Measurements from ENCODE around the gene PTGER1.

DNA sequence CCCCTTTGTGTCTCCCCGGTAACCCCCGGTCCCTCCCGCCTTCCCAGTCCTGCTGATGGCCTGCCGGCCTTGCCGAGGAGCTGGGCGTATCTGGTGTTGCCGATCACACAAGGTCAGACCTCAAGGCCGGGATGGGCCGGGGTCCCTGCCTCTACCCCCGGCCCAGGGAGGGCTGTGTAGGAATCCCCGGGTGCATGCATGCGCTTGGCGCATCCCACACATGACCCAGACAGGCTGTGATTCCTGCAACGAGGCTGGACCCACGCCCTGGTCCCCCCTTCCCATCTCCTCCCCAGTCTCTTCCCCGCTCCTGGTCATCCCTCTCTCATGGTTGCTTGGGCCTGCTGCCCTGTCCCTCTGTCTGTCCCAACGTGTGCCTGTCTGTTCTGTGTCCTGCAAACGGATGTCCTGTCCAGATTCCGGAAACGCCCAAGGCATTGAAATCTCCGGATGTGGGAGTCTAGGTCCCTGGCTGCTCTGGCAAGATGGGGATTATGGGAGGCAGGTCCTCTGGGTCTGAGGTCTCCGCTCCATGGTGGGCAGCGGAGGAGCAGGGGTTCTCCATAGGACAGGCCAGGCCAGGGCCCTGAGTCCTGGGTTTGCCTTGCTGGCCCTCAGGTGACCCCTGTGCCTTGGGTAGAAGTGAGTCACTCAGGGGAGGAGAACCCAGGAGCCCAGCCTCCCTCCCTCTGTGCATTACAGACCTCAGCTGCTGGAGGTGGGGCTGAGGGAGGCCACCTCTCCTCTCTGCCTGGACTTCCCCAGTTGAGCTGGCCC, 40.4 kb downstream of the PTGER1 start:
- TF ChIP-seq, protein P1, sequence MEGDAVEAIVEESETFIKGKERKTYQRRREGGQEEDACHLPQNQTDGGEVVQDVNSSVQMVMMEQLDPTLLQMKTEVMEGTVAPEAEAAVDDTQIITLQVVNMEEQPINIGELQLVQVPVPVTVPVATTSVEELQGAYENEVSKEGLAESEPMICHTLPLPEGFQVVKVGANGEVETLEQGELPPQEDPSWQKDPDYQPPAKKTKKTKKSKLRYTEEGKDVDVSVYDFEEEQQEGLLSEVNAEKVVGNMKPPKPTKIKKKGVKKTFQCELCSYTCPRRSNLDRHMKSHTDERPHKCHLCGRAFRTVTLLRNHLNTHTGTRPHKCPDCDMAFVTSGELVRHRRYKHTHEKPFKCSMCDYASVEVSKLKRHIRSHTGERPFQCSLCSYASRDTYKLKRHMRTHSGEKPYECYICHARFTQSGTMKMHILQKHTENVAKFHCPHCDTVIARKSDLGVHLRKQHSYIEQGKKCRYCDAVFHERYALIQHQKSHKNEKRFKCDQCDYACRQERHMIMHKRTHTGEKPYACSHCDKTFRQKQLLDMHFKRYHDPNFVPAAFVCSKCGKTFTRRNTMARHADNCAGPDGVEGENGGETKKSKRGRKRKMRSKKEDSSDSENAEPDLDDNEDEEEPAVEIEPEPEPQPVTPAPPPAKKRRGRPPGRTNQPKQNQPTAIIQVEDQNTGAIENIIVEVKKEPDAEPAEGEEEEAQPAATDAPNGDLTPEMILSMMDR (IDR thresholded peaks at IDR 0.05; ENCODE audit: low read depth, low read length, missing input control) = no peak
- TF ChIP-seq GABPA (IDR thresholded peaks at IDR 0.05 in 1 of 2, conservative IDR thresholded peaks at IDR 0.05 in 1 of 2) = peak in 1 of 2 donors; percentile 37
- no peak for TF ChIP-seq RAD21 (IDR thresholded peaks at IDR 0.05)
- TF ChIP-seq FOXA1 (IDR thresholded peaks at IDR 0.05) = no peak
- TF ChIP-seq, protein P2, sequence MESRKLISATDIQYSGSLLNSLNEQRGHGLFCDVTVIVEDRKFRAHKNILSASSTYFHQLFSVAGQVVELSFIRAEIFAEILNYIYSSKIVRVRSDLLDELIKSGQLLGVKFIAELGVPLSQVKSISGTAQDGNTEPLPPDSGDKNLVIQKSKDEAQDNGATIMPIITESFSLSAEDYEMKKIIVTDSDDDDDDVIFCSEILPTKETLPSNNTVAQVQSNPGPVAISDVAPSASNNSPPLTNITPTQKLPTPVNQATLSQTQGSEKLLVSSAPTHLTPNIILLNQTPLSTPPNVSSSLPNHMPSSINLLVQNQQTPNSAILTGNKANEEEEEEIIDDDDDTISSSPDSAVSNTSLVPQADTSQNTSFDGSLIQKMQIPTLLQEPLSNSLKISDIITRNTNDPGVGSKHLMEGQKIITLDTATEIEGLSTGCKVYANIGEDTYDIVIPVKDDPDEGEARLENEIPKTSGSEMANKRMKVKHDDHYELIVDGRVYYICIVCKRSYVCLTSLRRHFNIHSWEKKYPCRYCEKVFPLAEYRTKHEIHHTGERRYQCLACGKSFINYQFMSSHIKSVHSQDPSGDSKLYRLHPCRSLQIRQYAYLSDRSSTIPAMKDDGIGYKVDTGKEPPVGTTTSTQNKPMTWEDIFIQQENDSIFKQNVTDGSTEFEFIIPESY (IDR thresholded peaks at IDR 0.05) = no peak
- TF ChIP-seq EGR1 (IDR thresholded peaks at IDR 0.05; ENCODE audit: low read depth in 2 of 2) = no peak
- TF ChIP-seq YY1 (IDR thresholded peaks at IDR 0.05) = no peak
- TF ChIP-seq RXRA (IDR thresholded peaks at IDR 0.05) = peak in 1 of 2 donors; percentile 36
- TF ChIP-seq, protein P3, sequence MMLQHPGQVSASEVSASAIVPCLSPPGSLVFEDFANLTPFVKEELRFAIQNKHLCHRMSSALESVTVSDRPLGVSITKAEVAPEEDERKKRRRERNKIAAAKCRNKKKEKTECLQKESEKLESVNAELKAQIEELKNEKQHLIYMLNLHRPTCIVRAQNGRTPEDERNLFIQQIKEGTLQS (IDR thresholded peaks at IDR 0.05) = no peak
- peak; percentile 48 for TF ChIP-seq SP1 (IDR thresholded peaks at IDR 0.05)
- TF ChIP-seq, protein P4, sequence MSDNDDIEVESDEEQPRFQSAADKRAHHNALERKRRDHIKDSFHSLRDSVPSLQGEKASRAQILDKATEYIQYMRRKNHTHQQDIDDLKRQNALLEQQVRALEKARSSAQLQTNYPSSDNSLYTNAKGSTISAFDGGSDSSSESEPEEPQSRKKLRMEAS (IDR thresholded peaks at IDR 0.05) = no peak

All from liver (tissue), 3 donors.